ENCODE results near the gene GPATCH8. TPM values are rescaled to one million over a fixed set of nuclear protein-coding genes. Genes with fewer than 3 reads are reported as not detected.

The GPATCH8 gene
- polyA plus RNA-seq, 1 of the 3 experiments (the other 2 are of a cell fraction) = 12.7 TPM

- no peak for DNase-seq
- no peaks in the 10 kb centered on the region for H3K9me2 ChIP-seq
- H3K79me2 ChIP-seq (ENCODE audit: insufficient read depth) = no peaks in the 10 kb centered on the region
- no peak overlapping the region for H2AFZ ChIP-seq (ENCODE audit: low read depth)
- ChIA-PET POLR2A (no interaction called here), CTCF (interaction anchor here (1.5 to 2.6 kb wide), 2 partner anchors 9 kb away, joined by 3 to 12 read pairs; partner anchors contain the start of genes FAM171A2 and GRN)
- H3K4me2 ChIP-seq = no peak overlapping the region
- H3K27me3 ChIP-seq (ENCODE audit: insufficient read depth) = no peaks in the 10 kb centered on the region
- H3K4me3 ChIP-seq (ENCODE audit: low read depth in 2 of 2, low read length in 1 of 2) = no peak overlapping the region
- H3K4me1 ChIP-seq (ENCODE audit: control insufficient read depth in 1 of 2, insufficient read depth in 2 of 2, low read depth in 1 of 2, low read length in 1 of 2) = no peaks in the 10 kb centered on the region; a peak in 1 of 4 replicates
- H3F3A ChIP-seq (replicated peaks; ENCODE audit: insufficient read depth) = no peaks in the 10 kb centered on the region
- H3K36me3 ChIP-seq (replicated peaks in 1 of 2; ENCODE audit: control insufficient read depth in 1 of 2, insufficient read depth in 2 of 2, low read length in 1 of 2) = peaks cover 0 to 35% of the 10 kb centered on the region in 2 experiments
- H4K20me1 ChIP-seq (ENCODE audit: insufficient read depth) = peaks cover 3% of the 10 kb centered on the region; the same call in 1 of the 2 replicates
- H3K27ac ChIP-seq (ENCODE audit: low read depth in 2 of 2, low read length in 1 of 2) = no peak overlapping the region
- 85% methylated on average over 71 of the region's 98 CpGs for WGBS (ENCODE audit: low lambda C conversion rate)
- H3K9me3 ChIP-seq = no peaks in the 10 kb centered on the region
- no peak overlapping the region for H3K9ac ChIP-seq
- TF ChIP-seq MEF2A (IDR thresholded peaks at IDR 0.05; ENCODE audit: borderline replicate concordance, low read depth) = no peak
- TF ChIP-seq, protein P1, sequence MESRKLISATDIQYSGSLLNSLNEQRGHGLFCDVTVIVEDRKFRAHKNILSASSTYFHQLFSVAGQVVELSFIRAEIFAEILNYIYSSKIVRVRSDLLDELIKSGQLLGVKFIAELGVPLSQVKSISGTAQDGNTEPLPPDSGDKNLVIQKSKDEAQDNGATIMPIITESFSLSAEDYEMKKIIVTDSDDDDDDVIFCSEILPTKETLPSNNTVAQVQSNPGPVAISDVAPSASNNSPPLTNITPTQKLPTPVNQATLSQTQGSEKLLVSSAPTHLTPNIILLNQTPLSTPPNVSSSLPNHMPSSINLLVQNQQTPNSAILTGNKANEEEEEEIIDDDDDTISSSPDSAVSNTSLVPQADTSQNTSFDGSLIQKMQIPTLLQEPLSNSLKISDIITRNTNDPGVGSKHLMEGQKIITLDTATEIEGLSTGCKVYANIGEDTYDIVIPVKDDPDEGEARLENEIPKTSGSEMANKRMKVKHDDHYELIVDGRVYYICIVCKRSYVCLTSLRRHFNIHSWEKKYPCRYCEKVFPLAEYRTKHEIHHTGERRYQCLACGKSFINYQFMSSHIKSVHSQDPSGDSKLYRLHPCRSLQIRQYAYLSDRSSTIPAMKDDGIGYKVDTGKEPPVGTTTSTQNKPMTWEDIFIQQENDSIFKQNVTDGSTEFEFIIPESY (IDR thresholded peaks at IDR 0.05; ENCODE audit: borderline replicate concordance, low read depth) = no peak
- TF ChIP-seq RAD21 (IDR thresholded peaks at IDR 0.05; ENCODE audit: low read length) = no peak
- no peak for TF ChIP-seq GABPA (IDR thresholded peaks at IDR 0.05; ENCODE audit: low read depth)
- no peak for TF ChIP-seq MXI1 (IDR thresholded peaks at IDR 0.05; ENCODE audit: low read depth, low read length)
- TF ChIP-seq POLR2AphosphoS5 (IDR thresholded peaks at IDR 0.05; ENCODE audit: low read depth, low read length) = no peak
- TF ChIP-seq TCF12 (IDR thresholded peaks at IDR 0.05) = no peak
- no peak for TF ChIP-seq SIN3A (IDR thresholded peaks at IDR 0.05; ENCODE audit: borderline replicate concordance, low read depth, low read length)
- TF ChIP-seq RFX5 (IDR thresholded peaks at IDR 0.05; ENCODE audit: low read length) = no peak
Measured at GRCh38 chr17:44353672-44354331, 149.4 kb downstream of the GPATCH8 start.

DNA sequence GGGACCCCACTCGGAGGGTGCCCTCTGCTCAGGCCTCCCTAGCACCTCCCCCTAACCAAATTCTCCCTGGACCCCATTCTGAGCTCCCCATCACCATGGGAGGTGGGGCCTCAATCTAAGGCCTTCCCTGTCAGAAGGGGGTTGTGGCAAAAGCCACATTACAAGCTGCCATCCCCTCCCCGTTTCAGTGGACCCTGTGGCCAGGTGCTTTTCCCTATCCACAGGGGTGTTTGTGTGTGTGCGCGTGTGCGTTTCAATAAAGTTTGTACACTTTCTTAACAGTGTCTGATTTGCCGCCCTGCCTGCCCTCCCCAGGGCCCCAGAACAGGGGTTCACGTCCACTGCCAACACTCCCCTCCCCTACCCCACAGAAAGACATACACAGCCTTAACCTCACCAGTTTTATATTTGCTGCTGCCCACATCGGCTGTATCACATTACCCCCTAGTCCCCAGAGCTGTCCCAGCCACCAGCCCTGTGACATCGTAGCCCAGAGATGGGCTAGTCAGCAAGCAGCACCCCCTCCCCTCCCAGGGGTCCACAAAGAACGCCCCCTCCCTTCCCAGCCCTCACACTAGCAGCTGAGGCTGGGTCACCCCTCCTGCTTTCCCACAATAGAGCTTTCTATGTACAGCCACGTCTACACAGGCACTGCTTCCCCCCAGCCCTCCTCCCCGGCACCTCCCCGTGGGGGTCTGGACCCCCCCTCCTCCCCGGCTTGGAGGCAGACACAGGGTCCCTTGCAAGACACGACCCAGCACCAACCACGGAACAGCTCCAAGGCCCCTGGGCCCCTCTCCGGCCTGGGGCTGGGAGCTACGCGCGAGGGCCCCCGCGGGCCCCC lies 150.2 kb downstream of the GPATCH8 start:
- no peak for DNase-seq
- ChIA-PET CTCF (interaction anchor here (2.6 to 3.4 kb wide), 2 partner anchors 10 to 136 kb away, joined by 12 to 20 read pairs; partner anchors contain the start of gene FAM171A2), POLR2A (interaction anchor here (2.1 kb wide), 1 partner anchor 9 kb away, joined by 11 read pairs; the partner anchor contains the start of gene FAM171A2)
- Histone ChIP-seq H4K20me1 (ENCODE audit: insufficient read depth) (peaks cover 7% of the 10 kb centered on the region; the same call in 1 of the 2 replicates), H3K27ac (ENCODE audit: low read depth in 2 of 2, low read length in 1 of 2) (no peak overlapping the region), H3K79me2 (ENCODE audit: insufficient read depth) (no peaks in the 10 kb centered on the region), H3K9ac (no peak overlapping the region), H3K9me2 (no peaks in the 10 kb centered on the region), H3F3A (replicated peaks; ENCODE audit: insufficient read depth) (no peaks in the 10 kb centered on the region), H3K4me2 (no peak overlapping the region), H3K4me1 (ENCODE audit: control insufficient read depth in 1 of 2, insufficient read depth in 2 of 2, low read depth in 1 of 2, low read length in 1 of 2) (no peaks in the 10 kb centered on the region; a peak in 1 of 4 replicates), H3K36me3 (replicated peaks in 1 of 2; ENCODE audit: control insufficient read depth in 1 of 2, insufficient read depth in 2 of 2, low read length in 1 of 2) (peaks cover 0 to 35% of the 10 kb centered on the region in 2 experiments), H3K9me3 (no peaks in the 10 kb centered on the region), H3K27me3 (ENCODE audit: insufficient read depth) (no peaks in the 10 kb centered on the region), H2AFZ (ENCODE audit: low read depth) (no peak overlapping the region), H3K4me3 (ENCODE audit: low read depth in 2 of 2, low read length in 1 of 2) (no peak overlapping the region)
- 82% methylated on average over 16 of the region's 22 CpGs for WGBS (ENCODE audit: low lambda C conversion rate)
- TF ChIP-seq FOXJ3 (CRISPR knock-in tag; IDR thresholded peaks at IDR 0.05) (no peak), MAX (IDR thresholded peaks at IDR 0.05; ENCODE audit: low read depth) (no peak), GATA2 (CRISPR knock-in tag; IDR thresholded peaks at IDR 0.05) (no peak), RFX5 (IDR thresholded peaks at IDR 0.05; ENCODE audit: low read length) (no peak), RCOR1 (IDR thresholded peaks at IDR 0.05; ENCODE audit: low read length) (no peak), FOXM1 (IDR thresholded peaks at IDR 0.05; ENCODE audit: low read depth) (no peak), NRF1 (IDR thresholded peaks at IDR 0.05; ENCODE audit: low read depth, low read length) (no peak), FOSL2 (IDR thresholded peaks at IDR 0.05; ENCODE audit: borderline replicate concordance, low read depth) (no peak), SIN3A (IDR thresholded peaks at IDR 0.05; ENCODE audit: borderline replicate concordance, low read depth, low read length) (no peak), EP300 (IDR thresholded peaks at IDR 0.05; ENCODE audit: borderline replicate concordance in 1 of 2, low read depth in 1 of 2, low read length in 1 of 2) (no peak), GABPA (IDR thresholded peaks at IDR 0.05; ENCODE audit: low read depth) (no peak), POLR2AphosphoS5 (IDR thresholded peaks at IDR 0.05; ENCODE audit: low read depth, low read length) (no peak)
- TF ChIP-seq, protein P1 (IDR thresholded peaks at IDR 0.05; ENCODE audit: borderline replicate concordance, low read depth) = no peak
